HG02852 (cell line): ENCODE measurements around the gene IGLL1.
"Not testable (repeated sequence)": the region's sequence is repeated elsewhere in the genome, so short reads cannot be mapped to it uniquely, and the experiment has no call there.

Experiments
- ATAC-seq: cut with Tn5 transposase; IDR thresholded peaks from one replicate; pipeline ENCODE4 v1.9.1; 2021; ENCODE audit warnings: mild to moderate bottlenecking, moderate library complexity; ENCODE audit not compliant: unreplicated experiment

IGLL1 gene

DNA sequence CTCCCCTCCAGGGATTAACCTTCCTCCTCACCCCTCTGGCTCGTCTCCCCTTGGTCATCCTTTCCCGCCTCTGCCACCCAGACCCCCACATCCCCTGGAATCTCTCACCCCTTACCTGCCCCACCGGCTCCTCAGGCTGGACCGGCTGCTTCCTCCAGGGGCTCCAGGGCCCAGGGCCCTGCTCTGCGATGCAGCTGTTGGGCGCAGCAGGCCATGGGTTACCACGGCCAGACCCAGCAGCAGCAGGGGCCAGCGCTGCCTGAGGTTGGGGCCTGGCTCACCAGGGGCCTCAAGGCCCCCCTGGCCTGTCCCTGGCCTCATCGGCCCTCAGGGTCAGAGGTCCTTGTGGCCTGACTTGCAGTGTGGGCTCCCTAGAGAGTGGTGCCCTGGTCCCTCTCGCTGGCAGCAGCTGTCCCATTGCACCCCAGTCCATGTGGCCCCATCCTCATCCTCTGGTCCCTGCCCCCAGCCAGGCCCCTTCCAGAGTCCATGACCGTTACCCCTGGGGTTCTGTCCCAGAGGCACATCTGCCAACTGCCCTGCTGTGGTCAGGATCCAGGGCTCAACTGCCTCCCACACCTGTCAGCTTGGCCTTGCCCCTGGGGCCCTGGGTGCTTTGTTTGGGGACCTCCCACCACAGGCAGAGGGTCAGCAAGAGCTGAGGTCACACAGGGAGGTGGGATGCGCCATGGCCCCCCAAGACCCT, at the start of gene IGLL1:
TSS of gene IGLL1 (minus strand) at position 421 of the 706 bp plus-strand sequence. CDS start at position 321, 100 bp downstream.
- no peak for ATAC-seq

DNA sequence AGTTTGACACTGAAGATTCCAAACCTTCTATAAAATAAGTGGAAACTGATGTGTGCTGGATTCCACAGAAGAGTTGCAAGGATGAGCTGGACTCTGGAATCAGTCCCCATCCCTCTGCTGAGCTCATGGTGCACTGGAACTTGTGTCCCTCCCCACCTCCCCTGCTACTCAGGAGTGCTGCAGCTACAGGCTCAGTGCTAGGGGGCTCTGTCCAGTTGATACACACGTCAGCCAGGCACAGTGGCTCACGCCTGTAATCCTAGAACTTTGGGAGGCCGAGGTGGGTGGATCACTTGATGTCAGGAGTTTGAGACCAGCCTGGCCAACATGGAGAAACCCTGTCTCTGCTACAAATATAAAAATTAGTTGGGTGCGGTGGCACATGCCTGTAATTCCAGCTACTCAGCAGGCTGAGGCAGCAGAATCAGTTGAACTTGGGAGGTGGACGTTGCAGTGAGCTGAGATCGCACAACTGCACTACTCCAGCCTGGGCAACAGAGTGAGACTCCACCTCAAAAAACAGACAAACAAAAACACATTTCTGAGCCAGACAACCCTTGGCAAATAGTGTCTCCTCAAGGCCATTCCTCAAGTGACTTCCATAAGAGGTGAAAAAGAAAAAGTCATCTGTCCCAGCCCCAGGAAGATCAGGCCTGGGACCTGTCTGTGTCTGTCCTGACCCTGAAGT, 48.1 kb upstream of the IGLL1 start:
- not testable (repeated sequence) for ATAC-seq

DNA sequence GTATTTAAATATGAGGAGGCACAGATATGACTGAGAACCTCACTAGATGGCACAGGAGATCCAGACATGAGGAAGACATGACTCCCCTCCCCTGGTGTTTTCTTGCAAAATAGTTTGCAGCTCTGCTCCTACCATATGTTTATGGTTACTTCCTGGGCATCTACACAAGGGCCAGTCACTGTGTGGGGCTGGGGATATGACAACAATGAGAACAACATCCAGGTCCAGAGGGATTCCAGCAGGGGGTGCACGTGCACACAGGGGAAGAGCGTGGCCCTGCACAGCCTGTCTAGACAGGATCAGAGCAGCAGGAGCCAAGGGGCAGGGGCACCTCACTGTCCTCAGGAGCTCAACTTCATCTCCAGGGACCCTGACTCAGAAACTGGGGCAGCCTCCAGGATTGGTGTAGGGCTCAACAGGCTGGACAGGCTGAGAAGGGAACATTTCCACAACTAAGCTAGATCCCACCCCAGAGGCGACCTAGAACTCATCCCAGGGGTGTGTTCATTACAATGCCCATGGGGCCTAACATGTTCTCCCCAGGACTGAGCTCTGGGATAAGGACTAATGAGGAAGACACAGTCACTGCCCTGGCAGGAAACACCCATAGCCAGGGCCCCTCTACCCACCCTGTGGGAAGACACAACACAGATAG, 47.4 kb upstream of the IGLL1 start:
- ATAC-seq, result not testable (repeated sequence)

DNA sequence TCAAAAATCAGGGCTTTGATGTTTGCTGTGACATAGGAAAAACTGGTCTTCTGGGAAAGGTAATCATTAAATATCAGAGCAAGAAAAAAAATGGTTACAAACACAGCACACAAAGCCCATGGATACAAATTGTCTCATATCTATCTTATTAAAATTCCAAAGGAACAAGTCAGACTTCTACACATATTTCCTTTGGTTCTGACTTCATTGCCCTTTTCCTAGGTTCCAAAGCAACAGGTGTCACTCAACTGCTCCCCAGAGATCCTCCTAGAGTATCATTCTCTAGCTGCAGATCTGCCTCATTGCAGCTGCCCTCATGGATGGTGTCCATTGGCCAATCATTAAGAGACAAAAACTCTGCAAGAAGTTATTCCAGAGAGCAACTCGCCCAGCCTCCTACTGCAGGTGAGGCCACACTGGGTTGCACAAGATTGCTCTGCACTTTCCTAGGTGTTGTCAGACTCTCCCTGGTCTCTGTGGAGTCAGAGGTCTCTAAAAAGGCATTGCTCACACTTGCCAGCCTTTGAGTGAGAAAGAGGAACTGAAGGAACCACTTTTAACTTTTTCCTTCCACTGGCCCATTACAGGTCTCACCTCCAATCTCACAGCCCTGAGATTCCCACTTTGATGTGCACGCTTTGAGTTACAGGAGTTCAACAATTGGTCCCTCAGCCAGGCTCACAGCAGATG, 46.3 kb upstream of the IGLL1 start:
- no peak for ATAC-seq

DNA sequence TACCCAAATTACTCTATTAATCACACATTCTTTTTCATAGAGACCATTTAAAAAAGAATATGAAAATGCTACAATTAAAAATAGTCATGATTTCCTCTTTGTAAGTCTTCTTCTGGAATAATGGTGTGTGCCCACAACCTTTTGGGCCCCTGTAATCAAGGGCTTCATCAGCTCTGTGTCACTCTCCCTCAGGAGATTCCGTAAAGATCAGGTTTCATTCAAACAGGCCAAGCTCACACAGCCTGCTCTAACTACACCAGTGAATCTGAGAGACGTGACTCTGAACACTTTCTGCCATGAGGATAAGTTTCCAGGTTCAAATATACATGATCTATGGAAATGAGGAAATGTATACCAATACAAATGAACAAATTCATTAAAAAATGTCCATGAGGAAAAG, 42.5 kb upstream of the IGLL1 start:
- no peak for ATAC-seq

DNA sequence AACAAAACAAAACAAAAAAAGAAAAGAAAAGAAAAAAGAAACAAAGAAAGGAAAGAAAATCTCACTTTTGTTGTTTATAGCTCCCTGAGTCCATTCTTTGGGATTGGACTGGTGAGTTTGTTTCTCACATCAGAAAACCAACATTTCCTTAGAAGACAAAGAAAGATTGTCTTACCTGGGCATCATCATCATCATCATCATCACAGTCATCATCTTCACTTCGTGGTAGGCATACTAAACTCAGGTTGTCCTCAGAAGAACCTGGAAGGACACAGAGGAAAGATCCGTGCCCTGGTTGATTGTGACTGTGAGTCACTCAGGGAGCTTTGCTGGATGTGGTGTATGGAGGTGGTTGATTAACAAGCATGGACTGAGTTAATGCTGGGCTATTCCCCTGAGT, 41.8 kb upstream of the IGLL1 start:
- ATAC-seq, result not testable (repeated sequence)

DNA sequence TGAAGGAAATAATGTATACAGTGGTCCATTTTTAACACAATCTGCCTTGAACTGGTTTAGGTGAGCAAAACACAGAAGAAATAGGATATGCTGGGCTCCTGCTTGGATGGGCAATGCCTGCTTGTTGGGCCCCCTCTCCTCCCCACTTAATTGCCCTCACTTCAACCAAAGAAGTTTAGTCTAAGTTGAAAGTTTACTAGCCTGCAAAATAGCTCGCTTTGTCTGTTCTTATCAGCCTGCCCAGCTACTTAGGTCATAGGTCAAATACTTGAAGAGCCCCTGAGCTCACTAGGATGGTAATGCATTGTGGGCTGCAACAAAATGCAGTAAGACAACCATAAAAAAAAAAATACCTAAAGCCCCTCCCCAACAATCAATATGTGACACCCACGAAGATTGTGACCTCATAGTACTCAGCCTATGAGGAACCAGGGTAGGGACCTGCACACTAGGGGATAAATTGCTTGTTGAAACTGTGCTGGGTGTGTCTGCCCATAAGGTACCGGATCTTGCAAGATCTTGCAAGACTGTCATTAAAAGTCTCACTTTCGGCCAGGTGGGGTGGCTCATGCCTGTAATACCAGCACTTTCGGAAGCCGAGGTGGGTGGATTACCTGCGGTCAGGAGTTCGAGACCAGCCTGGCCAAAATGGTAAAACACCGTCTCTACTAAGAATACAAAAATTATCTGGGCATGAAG, 41.1 kb upstream of the IGLL1 start:
- no peak for ATAC-seq

DNA sequence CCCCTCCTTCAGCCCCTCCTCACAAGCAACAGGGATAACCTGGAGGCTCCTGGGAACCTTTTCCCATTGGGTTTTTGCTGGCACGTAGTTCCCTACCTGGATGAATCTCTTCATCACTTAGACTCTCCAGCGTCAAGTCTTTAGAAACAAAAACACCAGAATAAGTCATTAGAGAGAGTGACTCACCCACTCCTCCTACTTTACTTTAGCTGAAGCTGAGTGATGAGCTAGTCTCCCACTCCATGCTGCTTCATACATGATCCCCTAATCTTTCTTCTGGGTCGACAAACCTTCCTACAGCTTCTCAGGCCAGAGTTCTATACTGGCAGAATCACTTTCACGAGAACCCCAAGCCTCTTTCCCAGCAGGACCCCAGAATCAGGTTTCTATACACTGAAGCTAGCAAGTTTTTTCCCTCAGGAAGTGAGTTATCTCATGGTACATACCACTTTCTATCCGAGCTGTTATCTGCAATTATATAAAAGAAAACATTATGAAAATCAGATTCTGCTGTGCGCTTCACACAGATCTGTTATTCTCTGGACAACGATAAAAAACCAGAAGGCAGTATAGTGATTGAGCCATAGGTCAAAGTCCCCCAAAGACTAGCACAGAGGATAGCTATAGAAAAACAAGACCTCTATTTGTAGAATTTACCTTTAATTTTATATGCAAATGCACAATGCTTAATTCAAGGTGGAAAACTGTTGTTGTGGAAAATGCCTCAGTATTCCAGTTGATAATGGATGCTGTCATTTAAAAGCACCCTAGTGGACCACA, 33.3 kb upstream of the IGLL1 start:
- ATAC-seq, result no peak

DNA sequence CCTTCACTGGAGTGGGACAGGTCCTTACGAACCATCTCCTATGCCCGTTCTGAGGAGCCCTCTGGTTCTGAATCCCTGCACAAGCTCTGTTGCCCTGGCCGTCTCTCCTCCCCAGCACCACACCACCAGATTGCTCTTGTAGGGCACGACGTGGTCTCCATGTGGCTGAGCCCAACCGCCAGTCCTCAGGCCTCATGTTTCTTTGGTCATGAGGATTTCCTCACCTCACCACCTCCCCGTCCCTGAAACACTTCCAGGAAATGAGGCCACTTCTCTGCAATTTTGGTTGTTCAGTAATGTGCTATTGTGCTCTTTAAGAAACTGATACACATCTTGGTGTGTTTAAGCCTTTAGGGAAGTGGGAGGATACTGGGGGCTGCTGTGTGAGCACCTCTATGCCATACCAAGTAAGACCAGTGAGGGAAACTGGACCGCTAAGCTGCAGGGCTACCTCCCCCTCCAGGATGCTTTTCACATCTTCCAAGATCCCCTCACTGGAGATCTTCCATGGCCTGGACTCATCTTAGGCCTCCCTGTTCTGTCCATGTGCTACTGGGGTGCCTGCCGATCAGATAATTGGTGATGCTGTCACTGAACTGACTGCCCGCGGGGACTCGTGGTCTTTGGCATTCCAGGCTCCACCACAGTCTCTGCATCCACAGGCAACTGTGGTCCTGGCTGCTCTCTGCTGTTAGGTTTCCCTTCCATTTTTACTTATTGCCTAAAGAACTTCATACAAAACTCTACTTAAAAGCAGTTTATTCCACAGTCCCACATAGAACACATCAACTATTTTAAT, 30.1 kb upstream of the IGLL1 start:
- no peak for ATAC-seq

DNA sequence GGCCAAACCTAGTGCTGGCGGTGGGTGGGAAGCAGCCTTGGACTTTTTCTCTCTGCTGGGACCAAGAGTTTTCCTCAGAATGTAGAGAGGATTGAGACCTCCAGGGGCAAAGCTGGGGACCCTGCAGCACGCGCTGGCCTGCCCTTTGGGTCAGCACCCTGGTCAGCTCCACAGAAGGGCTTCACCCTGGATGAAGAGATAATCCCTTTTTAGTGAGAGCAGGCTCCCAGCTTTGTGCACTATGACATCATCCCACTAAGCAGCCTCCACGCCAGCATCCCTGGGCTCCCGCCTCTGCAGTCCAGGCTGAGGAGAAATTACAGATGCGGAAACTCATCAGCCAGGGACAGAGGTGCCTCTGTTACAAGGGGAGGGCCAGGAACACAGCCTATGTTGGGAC, 28.5 kb upstream of the IGLL1 start:
- no peak for ATAC-seq

DNA sequence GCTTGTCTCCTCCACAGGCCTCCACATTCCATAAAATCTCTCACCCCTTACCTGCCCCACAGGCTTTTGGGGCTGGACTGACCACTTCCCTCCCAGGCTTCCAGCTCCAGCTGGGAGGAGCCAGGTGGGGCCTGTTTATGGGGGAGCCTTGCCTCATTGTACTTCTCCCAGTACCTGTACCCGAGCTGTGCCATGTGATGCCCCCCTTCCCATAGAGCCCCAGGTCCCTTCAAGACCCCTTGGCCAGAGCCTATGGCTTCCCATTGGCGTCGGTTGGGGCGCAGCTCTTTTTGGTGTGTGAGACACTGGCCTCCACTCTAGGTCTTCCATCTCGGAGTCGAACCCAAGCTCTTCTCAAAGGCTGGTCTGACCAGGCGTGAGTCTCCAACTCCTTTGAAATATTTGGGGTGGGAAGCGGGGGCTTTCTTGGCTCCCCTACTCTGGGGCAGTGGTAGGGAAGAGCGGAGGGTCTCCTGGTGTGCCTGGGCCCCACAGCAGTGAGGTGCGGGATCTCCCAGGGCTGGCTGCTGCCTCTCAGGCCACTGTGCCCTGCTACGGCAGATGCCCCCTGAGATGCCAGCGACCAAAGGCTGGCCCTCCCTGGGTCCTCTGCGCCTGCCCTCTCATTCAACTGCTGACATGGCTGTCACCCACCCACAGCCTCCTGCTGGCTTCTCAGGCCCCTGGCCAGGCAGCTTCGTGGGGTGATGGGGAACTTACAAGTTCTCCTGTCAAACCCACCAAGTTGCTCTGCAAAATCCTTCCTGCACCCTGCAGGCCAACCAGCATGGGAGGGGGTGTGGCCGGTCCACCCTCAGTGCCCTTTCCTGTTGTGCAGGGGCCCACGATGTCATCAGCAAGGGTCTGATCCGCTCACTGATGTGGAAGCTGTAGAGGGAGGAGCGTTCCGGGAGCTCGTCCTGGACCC, 26.4 kb upstream of the IGLL1 start:
- ATAC-seq, result no peak

DNA sequence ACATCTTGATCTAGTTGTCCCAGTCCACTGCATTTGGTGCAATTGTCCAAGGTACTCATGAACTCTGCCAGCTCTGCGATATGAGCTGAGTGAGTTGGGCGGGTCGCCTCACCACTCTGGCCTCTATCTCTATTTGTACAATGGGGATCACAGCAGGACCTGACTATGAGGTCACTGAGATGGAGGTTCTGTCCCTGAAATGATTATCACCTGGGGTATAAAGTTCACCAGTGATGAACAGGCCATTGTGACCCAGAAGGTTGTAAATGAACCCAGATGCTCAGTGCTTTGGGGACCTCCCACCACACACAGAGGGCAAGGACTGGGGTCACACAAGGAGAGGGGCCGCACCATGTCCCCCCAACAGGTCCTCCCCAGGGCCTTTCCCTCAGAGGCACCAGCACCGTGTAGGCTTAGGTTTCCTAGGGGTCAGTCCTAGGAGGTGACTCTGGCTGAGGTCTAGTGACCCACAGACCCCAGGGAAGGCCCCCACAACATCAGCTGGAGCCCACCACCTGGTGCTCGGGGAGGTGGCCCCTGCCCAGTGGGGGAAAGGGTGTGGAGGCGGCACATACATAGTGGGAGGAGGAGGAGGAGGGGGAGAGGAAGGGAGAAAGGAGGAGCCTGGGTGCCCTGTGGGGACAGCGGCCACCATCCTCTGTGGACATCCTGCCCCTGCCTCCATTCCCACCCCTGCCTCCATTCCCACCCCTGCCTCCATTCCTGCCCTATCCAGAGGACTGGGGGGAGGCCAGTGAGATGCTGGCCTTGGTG, 25.0 kb upstream of the IGLL1 start:
- no peak for ATAC-seq

DNA sequence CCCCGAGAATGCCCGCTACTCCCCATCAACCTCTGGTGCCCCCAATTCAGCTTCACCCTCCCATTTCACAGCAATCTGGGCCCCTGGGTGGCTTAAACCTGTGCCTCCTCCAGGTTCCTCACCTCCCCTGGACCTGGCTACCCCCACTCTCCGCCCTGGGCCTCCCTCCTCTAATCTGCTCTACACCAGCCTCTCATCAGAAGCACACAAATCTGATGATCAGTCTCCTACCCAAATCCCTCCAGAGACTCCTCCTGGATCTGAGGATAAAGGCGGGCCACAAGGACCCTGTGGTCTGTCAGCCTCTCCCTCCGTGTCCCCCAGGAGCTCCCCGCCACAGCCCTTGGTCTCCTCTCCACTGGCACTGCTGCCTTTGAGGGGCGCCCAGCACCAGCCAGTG, 23.2 kb upstream of the IGLL1 start:
- no peak for ATAC-seq

DNA sequence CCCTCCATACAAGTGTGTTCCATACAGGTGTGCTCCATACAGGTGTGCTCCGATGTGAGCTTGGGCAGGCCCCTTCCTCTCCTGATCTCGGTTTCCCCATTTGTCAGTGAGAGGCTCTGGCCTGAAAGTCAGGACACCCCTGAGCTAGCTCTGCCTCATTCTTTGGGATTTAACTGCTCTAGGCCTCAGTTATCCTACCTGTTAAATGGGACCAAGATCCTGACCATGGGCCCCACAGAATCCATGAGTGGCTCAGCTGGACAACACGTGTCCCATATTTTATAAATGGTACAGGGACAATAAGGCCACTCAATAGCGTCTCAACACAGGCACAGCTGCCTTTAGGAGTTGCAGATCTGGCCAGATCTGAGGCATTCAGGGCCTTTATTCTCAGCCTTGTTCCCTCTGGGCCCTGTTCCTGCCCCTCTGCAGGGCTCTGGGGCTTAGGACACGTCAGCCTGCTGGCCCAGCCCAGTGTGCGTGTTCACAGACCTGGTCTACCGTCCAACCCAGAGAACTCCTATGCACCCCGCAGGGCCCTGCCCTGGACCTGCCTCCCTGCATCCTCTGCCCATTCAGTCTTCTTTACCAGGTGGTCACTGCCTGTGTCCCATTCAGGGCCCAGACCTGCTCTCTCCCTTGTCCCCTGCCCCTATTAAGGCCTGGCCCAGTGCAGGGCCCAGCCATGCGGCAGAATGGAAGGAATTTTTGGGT, 18.9 kb upstream of the IGLL1 start:
- no peak for ATAC-seq

DNA sequence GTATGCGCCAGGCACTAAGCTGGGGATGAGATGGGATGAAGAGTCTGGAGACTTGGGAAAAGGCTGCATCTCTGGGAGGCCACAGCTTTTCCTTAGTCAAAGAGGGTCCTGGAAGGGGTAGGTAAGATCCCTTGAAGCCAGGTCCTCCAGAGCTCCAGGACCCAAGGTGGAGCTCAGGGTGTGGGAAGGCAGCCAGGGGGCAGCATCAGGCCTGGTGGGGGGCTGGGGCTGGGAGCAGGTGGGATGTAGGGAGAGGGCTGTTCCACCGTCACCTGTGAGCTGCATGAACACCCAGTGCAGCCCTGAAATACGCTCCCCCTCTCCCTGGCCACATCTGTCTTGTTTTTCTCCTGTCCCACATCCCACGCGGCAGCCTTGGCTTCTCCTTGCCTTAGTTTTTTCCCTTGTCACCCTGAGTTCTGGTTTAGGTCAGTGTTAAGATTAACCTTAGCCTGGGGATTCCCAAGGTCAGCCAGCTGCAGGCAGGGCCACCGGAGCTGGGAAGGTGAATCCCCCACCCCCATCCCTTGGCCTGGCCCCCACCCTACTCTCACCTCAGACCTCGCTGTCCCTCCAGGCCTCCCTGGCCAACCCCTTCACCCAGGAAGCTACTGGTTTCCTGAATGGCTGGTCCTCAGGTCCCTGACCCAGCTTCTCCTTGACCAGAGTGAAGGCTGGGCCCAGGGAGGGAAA, 17.6 kb upstream of the IGLL1 start:
- ATAC-seq, result not testable (repeated sequence)

DNA sequence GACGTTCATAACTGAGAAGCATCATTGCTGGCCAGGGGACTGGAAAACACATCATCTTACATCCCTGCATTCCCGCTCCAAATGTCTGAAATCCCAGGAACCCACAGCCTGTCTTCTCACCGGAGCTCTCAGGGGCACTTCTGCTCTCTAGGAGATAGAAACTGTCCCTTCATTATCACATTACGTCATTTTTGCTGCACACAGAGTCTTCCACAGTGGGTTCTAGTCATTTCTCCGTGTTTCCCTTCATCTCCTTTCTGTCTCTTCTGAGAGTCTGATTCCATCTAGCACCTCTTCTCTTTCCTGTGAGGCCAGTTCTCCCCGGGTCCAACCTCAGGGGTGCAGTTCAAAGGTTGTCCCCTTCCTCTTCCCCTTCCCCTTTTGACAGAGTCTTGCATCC, 15.8 kb upstream of the IGLL1 start:
- not testable (repeated sequence) for ATAC-seq
